ENCODE results near the gene CFAP299.

DNA sequence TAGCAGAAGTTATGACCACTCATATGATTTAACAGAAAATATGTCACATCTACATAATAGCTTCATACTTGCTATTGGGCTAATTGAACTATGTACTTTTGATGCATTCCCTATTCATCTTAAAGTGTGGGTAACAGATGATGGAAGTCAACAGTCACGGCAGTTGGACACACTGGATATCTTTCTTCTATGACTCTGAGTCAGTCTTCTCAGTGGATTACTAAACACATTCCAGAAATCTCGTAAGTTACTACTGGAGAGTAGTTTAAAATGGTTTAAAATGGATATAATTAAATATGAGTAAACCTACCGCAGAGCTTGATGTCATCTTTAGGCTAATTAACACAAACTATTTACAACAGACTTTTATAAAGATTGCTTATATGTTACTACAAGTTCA, 30.1 kb upstream of the CFAP299 start:
- TF ChIP-seq SUZ12 (IDR thresholded peaks at IDR 0.05; ENCODE audit: extremely low read depth, insufficient read depth, insufficient read length) (no peak), ZNF274 (IDR thresholded peaks at IDR 0.05; ENCODE audit: low read depth, low read length) (no peak), YY1 (IDR thresholded peaks at IDR 0.05; ENCODE audit: insufficient read depth, insufficient read length) (no peak)
